B cell (primary cell): ENCODE data around the gene CTNS. TPM values are rescaled to one million over a fixed set of nuclear protein-coding genes. Genes with fewer than 3 reads are reported as not detected.

Experiments
- ATAC-seq: fragments of 200-7000 bp; cut with Tn5 transposase; one replicate; pipeline ENCODE4 v1.10.0; 2021; ENCODE audit warnings: low read depth, mild to moderate bottlenecking, moderate number of reproducible peaks, moderate library complexity
- CTCF ChIA-PET: fragments of 350-600 bp; sonication (Branson Sonifier 250); formaldehyde crosslinking; loops from one replicate; lab custom pipeline; 2021; ENCODE audit warnings: antibody characterized with exemption, inconsistent platforms; lab: Charles Lee
- POLR2A ChIA-PET: fragments of 350-600 bp; sonication (Branson Sonifier 250); formaldehyde crosslinking; loops from one replicate; lab custom pipeline; 2021; ENCODE audit warnings: antibody characterized with exemption; lab: Charles Lee
- DNase-seq: peaks from one replicate; pipeline ENCODE4 v3.0.0; 2013
- H2AFZ ChIP-seq: 2 replicates; pipeline ENCODE4 v1.6.1; 2012; ENCODE audit warnings: mild to moderate bottlenecking, low read depth, low read length; ENCODE audit not compliant: insufficient read depth, poor library complexity, severe bottlenecking
- H3K27ac ChIP-seq, 2 donors: 1 replicate in 1 of 2; 2 replicates in 1 of 2; pipeline ENCODE4 v1.5.1; 2012 to 2013; ENCODE audit warnings: low read length in 2 of 2, mild to moderate bottlenecking in 2 of 2, moderate library complexity in 1 of 2
- H3K27me3 ChIP-seq, 4 experiments: fragments of 200-600 bp in 1 of 4; sonication (generic) in 1 of 4; replicated peaks in 1 of 4; 1 replicate in 2 of 4; 2 replicates in 2 of 4; pipeline versions ENCODE4 v1.6.1 to v1.7.0; 2013 to 2016; ENCODE audit warnings: low read length in 3 of 4, mild to moderate bottlenecking in 2 of 4, mixed read lengths in 1 of 4, moderate library complexity in 1 of 4; ENCODE audit not compliant: insufficient read depth in 4 of 4, control insufficient read depth in 3 of 4; ENCODE audit errors: control extremely low read depth in 1 of 4
- H3K36me3 ChIP-seq, 2 experiments: replicated peaks in 1 of 2; 1 replicate in 1 of 2; 2 replicates in 1 of 2; pipeline versions ENCODE4 v1.6.1 to v1.7.1; 2013; ENCODE audit warnings: low read length in 1 of 2; ENCODE audit not compliant: insufficient read depth in 2 of 2, control insufficient read depth in 1 of 2; ENCODE audit errors: control extremely low read depth in 1 of 2, extremely low read depth in 1 of 2
- H3K4me1 ChIP-seq, 2 donors: fragments of 200-600 bp in 1 of 2; sonication (generic) in 1 of 2; 1 replicate in 1 of 2; 2 replicates in 1 of 2; pipeline versions ENCODE4 v1.5.1 to v1.6.1; 2013 to 2017; ENCODE audit warnings: low read length in 2 of 2; ENCODE audit not compliant: control insufficient read depth in 2 of 2, insufficient read depth in 2 of 2
- H3K4me2 ChIP-seq: replicated peaks from 2 replicates; pipeline ENCODE3; 2012; ENCODE audit warnings: mild to moderate bottlenecking, low read depth, low read length; ENCODE audit not compliant: poor library complexity, severe bottlenecking
- H3K4me3 ChIP-seq, 5 experiments: fragments of 200-600 bp in 1 of 5; sonication (generic) in 1 of 5; 1 replicate in 3 of 5; 2 replicates in 2 of 5; pipeline versions ENCODE4 v1.5.1 to v1.7.0; 2011 to 2016; ENCODE audit warnings: low read length in 4 of 5, mild to moderate bottlenecking in 4 of 5, low read depth in 2 of 5, control low read depth in 1 of 5, moderate library complexity in 1 of 5; ENCODE audit not compliant: insufficient read depth in 1 of 5; ENCODE audit errors: control extremely low read depth in 1 of 5, extremely low read depth in 1 of 5
- H3K79me2 ChIP-seq: fragments of 200-600 bp; sonication (generic); one replicate; pipeline ENCODE4 v1.6.0; 2016; ENCODE audit warnings: low read length; ENCODE audit not compliant: control insufficient read depth, insufficient read depth
- H3K9ac ChIP-seq: fragments of 200-600 bp; sonication (generic); 2 replicates; pipeline ENCODE4 v1.6.1; 2017; ENCODE audit warnings: mild to moderate bottlenecking, low read length, moderate library complexity
- H3K9me3 ChIP-seq, 3 donors: one replicate each; pipeline versions ENCODE4 v1.6.1 to v1.7.1; 2013; ENCODE audit warnings: low read length in 2 of 3; ENCODE audit not compliant: control insufficient read depth in 2 of 3, insufficient read depth in 1 of 3; ENCODE audit errors: control extremely low read depth in 1 of 3
- H4K20me1 ChIP-seq: 2 replicates; pipeline ENCODE4 v1.6.0; 2012; ENCODE audit warnings: mild to moderate bottlenecking, low read length; ENCODE audit not compliant: insufficient read depth, control insufficient read depth, poor library complexity, severe bottlenecking
- H3K27ac Mint-ChIP-seq: one replicate; pipeline ENCODE4 v1.8.0; 2021; ENCODE audit warnings: mixed read lengths
- H3K27me3 Mint-ChIP-seq: one replicate; pipeline ENCODE4 v1.8.0; 2021; ENCODE audit warnings: mixed read lengths
- H3K4me1 Mint-ChIP-seq: one replicate; pipeline ENCODE4 v1.8.0; 2021; ENCODE audit warnings: mixed read lengths
- H3K4me3 Mint-ChIP-seq: one replicate; pipeline ENCODE4 v1.8.0; 2021; ENCODE audit warnings: mixed read lengths
- H3K9me3 Mint-ChIP-seq: one replicate; pipeline ENCODE4 v1.8.0; 2022; ENCODE audit warnings: mixed read lengths; ENCODE audit not compliant: insufficient read depth
- CTCF ChIP-seq: fragments of 200-600 bp; IDR thresholded peaks from one replicate; pipeline ENCODE4 v1.8.0; 2022; ENCODE audit warnings: antibody characterized with exemption, mild to moderate bottlenecking
- EZH2 ChIP-seq: IDR thresholded peaks from 2 replicates; pipeline ENCODE4 v1.6.1; 2012; ENCODE audit warnings: borderline replicate concordance, low read depth, mild to moderate bottlenecking, moderate library complexity, low read length; ENCODE audit not compliant: insufficient read depth, poor library complexity, severe bottlenecking
- WGBS: methylation state at CpG from one replicate; pipeline ENCODE4 v1.1.5; 2013; ENCODE audit warnings: missing lambda C conversion rate; ENCODE audit not compliant: insufficient coverage; 5-methylcytosine and 5-hydroxymethylcytosine counted together
- intact Hi-C: fragments of 100-400 bp; cut with micrococcal nuclease; formaldehyde crosslinking; loops from one replicate; pipeline ENCODE4 v1.10.0; 2022
- polyA plus RNA-seq: library from polyadenylated mRNA; depleted of rRNA; stranded (reverse); fragments of >200 nt; gene quantifications from 2 replicates; pipeline ENCODE4 v1.2.3, GENCODE V29; 2012
- total RNA-seq, 2 donors: library from RNA; stranded (reverse); fragments of 120-200 nt in 1 of 2; gene quantifications; 1 replicate in 1 of 2; 2 replicates in 1 of 2; pipeline versions ENCODE4 v1.2.3 to v1.2.4, GENCODE V29; 2013 to 2022

Gene CTNS
- total and polyA plus RNA-seq, 2 donors (not counting 1 experiment from before 2014, with no cell fraction given) = 11.6 to 24.7 TPM

- CTCF ChIA-PET = interaction anchor here (1.1 to 4.1 kb wide), 6 partner anchors 32 to 241 kb away, joined by 3 to 31 read pairs (median 10); partner anchors contain the start of genes CTNS and SHPK
Observed at GRCh38 chr17:3603870-3604259, 32.7 kb upstream of the CTNS start.

GRCh38 chr17:3609689-3610088, 26.9 kb upstream of the CTNS start:
- no peaks in the 10 kb centered on the region for H3K9me3 Mint-ChIP-seq
- no peak for DNase-seq
- no peak overlapping the region for H3K9ac ChIP-seq

More at GRCh38 chr17:3603870-3604259, 32.7 kb upstream of the CTNS start:
- Histone ChIP-seq H3K9ac (no peak overlapping the region), H3K27ac (no peak overlapping the region), H3K4me3 (no peak overlapping the region), H3K4me1 (no peaks in the 10 kb centered on the region), H2AFZ (no peak overlapping the region), H3K27me3 (no peaks in the 10 kb centered on the region), H3K79me2 (no peaks in the 10 kb centered on the region), H3K4me2 (no peak overlapping the region), H3K9me3 (no peaks in the 10 kb centered on the region), H4K20me1 (no peaks in the 10 kb centered on the region), H3K36me3 (peaks cover 0 to 5% of the 10 kb centered on the region in 2 experiments)
- DNase-seq (no peak), ATAC-seq (no peak)
- Mint-ChIP-seq H3K9me3 (no peaks in the 10 kb centered on the region), H3K4me3 (no peak overlapping the region), H3K4me1 (peaks cover 2% of the 10 kb centered on the region), H3K27me3 (no peaks in the 10 kb centered on the region), H3K27ac (no peak overlapping the region)
- intact Hi-C loops = no loop called here
- WGBS = 97% methylated on average over 4 of the region's 4 CpGs
- TF ChIP-seq EZH2 (no peak), CTCF (no peak)
- POLR2A ChIA-PET = no interaction called here

More at GRCh38 chr17:3609689-3610088, 26.9 kb upstream of the CTNS start:
- Histone ChIP-seq H3K4me1 (no peaks in the 10 kb centered on the region), H3K4me2 (no peak overlapping the region), H3K4me3 (no peak overlapping the region), H3K27me3 (no peaks in the 10 kb centered on the region), H4K20me1 (no peaks in the 10 kb centered on the region), H2AFZ (no peak overlapping the region), H3K79me2 (no peaks in the 10 kb centered on the region), H3K27ac (no peak overlapping the region), H3K9me3 (no peaks in the 10 kb centered on the region), H3K36me3 (peaks cover 3 to 19% of the 10 kb centered on the region in 2 experiments)
- Mint-ChIP-seq H3K4me1 (no peaks in the 10 kb centered on the region), H3K27ac (no peak overlapping the region), H3K4me3 (no peak overlapping the region), H3K27me3 (no peaks in the 10 kb centered on the region)
- ChIA-PET CTCF (no interaction called here), POLR2A (no interaction called here)
- WGBS = 94% methylated on average over 10 of the region's 10 CpGs
- no peak for ATAC-seq
- intact Hi-C loops = no loop called here
- TF ChIP-seq CTCF = no peak
